ENCODE data around the gene WDR27. TPM values are rescaled to one million over a fixed set of nuclear protein-coding genes. Genes with fewer than 3 reads are reported as not detected.

The WDR27 gene
- total and polyA plus RNA-seq, 10 of the 15 experiments (the other 5 are each of a cell fraction or from before 2014, with no cell fraction given): 1.9 to 33.2 (median 19.0) TPM

GRCh38 chr6:169577974-169578373 lies 123.9 kb downstream of the WDR27 start:
- Histone ChIP-seq H3K36me3 (ENCODE audit: control insufficient read depth in 2 of 2, insufficient read depth in 2 of 2, low read length in 1 of 2) (no peaks in the 10 kb centered on the region), H3K4me3 (no peak overlapping the region), H3K9ac (ENCODE audit: control insufficient read depth, insufficient read depth, low read length) (no peak overlapping the region), H3K9me3 (replicated peaks; ENCODE audit: control insufficient read depth, insufficient read depth, low read length) (no peaks in the 10 kb centered on the region), H3K4me2 (ENCODE audit: control insufficient read depth, insufficient read depth) (no peak overlapping the region), H4K20me1 (ENCODE audit: control insufficient read depth, insufficient read depth) (no peaks in the 10 kb centered on the region), H3K4me1 (ENCODE audit: control insufficient read depth, insufficient read depth, low read length) (no peaks in the 10 kb centered on the region), H3K79me2 (ENCODE audit: control insufficient read depth, insufficient read depth, low read length) (no peaks in the 10 kb centered on the region), H2AFZ (ENCODE audit: control insufficient read depth, low read depth, low read length) (no peak overlapping the region), H3K27me3 (replicated peaks in 1 of 2; ENCODE audit: control insufficient read depth in 2 of 2, insufficient read depth in 2 of 2, low read length in 1 of 2) (no peaks in the 10 kb centered on the region), H3K27ac (ENCODE audit: control insufficient read depth, insufficient read depth) (no peak overlapping the region)
- ChIA-PET SMC1A (ENCODE audit: uncharacterized antibody, unreplicated experiment) (no interaction called here), CTCF (no interaction called here), POLR2A (no interaction called here), RAD21 (ENCODE audit: unreplicated experiment) (no interaction called here)
- intact Hi-C loops (cut with micrococcal nuclease; ENCODE audit: unreplicated experiment) (no loop called here), in situ Hi-C loops (cut with MboI) (no loop called here)
- ATAC-seq: no peak
- WGBS (ENCODE audit: insufficient coverage, insufficient replicate concordance, low lambda C conversion rate, missing lambda C conversion rate): 85% methylated on average over 14 of the region's 14 CpGs
- TF ChIP-seq YBX1 (IDR thresholded peaks at IDR 0.05): no peak
- no peak for DNase-seq (ENCODE audit: low read depth, low spot score)
- no peak for FAIRE-seq
- no TSS peak for BruUV-seq (replicated peaks)

- POLR2A ChIA-PET: no interaction called here
- Histone ChIP-seq H3K79me2 (ENCODE audit: control insufficient read depth, insufficient read depth, low read length) (no peaks in the 10 kb centered on the region), H3K9ac (ENCODE audit: control insufficient read depth, insufficient read depth, low read length) (no peak overlapping the region), H2AFZ (ENCODE audit: control insufficient read depth, low read depth, low read length) (no peak overlapping the region), H3K4me3 (no peak overlapping the region), H4K20me1 (ENCODE audit: control insufficient read depth, insufficient read depth) (no peaks in the 10 kb centered on the region), H3K27me3 (replicated peaks in 1 of 2; ENCODE audit: control insufficient read depth in 2 of 2, insufficient read depth in 2 of 2, low read length in 1 of 2) (no peaks in the 10 kb centered on the region), H3K4me2 (ENCODE audit: control insufficient read depth, insufficient read depth) (no peak overlapping the region), H3K27ac (ENCODE audit: control insufficient read depth, insufficient read depth) (no peak overlapping the region), H3K36me3 (ENCODE audit: control insufficient read depth in 2 of 2, insufficient read depth in 2 of 2, low read length in 1 of 2) (no peaks in the 10 kb centered on the region), H3K9me3 (replicated peaks; ENCODE audit: control insufficient read depth, insufficient read depth, low read length) (no peaks in the 10 kb centered on the region), H3K4me1 (ENCODE audit: control insufficient read depth, insufficient read depth, low read length) (no peaks in the 10 kb centered on the region)
- CTCF ChIA-PET: no interaction called here
- ATAC-seq (no peak), FAIRE-seq (no peak), DNase-seq (ENCODE audit: low read depth, low spot score) (no peak)
- RAD21 ChIA-PET (ENCODE audit: unreplicated experiment): no interaction called here
- no peak for TF ChIP-seq TARDBP (IDR thresholded peaks at IDR 0.05; ENCODE audit: borderline replicate concordance)
- no peak for TF ChIP-seq PAX8 (IDR thresholded peaks at IDR 0.05)
- TF ChIP-seq, protein P1, sequence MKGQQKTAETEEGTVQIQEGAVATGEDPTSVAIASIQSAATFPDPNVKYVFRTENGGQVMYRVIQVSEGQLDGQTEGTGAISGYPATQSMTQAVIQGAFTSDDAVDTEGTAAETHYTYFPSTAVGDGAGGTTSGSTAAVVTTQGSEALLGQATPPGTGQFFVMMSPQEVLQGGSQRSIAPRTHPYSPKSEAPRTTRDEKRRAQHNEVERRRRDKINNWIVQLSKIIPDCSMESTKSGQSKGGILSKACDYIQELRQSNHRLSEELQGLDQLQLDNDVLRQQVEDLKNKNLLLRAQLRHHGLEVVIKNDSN (IDR thresholded peaks at IDR 0.05; ENCODE audit: borderline replicate concordance, extremely low read length, insufficient read depth, low read depth, low read length): no peak
- no peak for TF ChIP-seq IRF4 (IDR thresholded peaks at IDR 0.05; ENCODE audit: low read depth, low read length)
- TF ChIP-seq ZNF592 (IDR thresholded peaks at IDR 0.05): no peak
- TF ChIP-seq HCFC1 (IDR thresholded peaks at IDR 0.05; ENCODE audit: low read length): no peak
- TF ChIP-seq, protein P2, sequence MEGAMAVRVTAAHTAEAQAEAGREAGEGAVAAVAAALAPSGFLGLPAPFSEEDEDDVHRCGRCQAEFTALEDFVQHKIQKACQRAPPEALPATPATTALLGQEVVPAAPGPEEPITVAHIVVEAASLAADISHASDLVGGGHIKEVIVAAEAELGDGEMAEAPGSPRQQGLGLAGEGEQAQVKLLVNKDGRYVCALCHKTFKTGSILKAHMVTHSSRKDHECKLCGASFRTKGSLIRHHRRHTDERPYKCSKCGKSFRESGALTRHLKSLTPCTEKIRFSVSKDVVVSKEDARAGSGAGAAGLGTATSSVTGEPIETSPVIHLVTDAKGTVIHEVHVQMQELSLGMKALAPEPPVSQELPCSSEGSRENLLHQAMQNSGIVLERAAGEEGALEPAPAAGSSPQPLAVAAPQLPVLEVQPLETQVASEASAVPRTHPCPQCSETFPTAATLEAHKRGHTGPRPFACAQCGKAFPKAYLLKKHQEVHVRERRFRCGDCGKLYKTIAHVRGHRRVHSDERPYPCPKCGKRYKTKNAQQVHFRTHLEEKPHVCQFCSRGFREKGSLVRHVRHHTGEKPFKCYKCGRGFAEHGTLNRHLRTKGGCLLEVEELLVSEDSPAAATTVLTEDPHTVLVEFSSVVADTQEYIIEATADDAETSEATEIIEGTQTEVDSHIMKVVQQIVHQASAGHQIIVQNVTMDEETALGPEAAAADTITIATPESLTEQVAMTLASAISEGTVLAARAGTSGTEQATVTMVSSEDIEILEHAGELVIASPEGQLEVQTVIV (IDR thresholded peaks at IDR 0.05; ENCODE audit: borderline replicate concordance, partially characterized antibody): no peak
- TF ChIP-seq, protein P3, sequence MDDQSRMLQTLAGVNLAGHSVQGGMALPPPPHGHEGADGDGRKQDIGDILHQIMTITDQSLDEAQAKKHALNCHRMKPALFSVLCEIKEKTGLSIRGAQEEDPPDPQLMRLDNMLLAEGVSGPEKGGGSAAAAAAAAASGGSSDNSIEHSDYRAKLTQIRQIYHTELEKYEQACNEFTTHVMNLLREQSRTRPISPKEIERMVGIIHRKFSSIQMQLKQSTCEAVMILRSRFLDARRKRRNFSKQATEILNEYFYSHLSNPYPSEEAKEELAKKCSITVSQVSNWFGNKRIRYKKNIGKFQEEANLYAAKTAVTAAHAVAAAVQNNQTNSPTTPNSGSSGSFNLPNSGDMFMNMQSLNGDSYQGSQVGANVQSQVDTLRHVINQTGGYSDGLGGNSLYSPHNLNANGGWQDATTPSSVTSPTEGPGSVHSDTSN (IDR thresholded peaks at IDR 0.05; ENCODE audit: insufficient replicate concordance, low read depth, low read length): no peak
- no TSS peak for BruUV-seq (replicated peaks)
- in situ Hi-C loops (cut with MboI) (no loop called here), intact Hi-C loops (cut with micrococcal nuclease; ENCODE audit: unreplicated experiment) (no loop called here)
- SMC1A ChIA-PET (ENCODE audit: uncharacterized antibody, unreplicated experiment): no interaction called here
- WGBS (ENCODE audit: insufficient coverage, insufficient replicate concordance, low lambda C conversion rate, missing lambda C conversion rate): 91% methylated on average over 28 of the region's 38 CpGs
Measured at GRCh38 chr6:169577236-169577635, 124.6 kb downstream of the WDR27 start.
